Measurements from ENCODE around the gene CSRP2.

CSRP2 gene

DNA sequence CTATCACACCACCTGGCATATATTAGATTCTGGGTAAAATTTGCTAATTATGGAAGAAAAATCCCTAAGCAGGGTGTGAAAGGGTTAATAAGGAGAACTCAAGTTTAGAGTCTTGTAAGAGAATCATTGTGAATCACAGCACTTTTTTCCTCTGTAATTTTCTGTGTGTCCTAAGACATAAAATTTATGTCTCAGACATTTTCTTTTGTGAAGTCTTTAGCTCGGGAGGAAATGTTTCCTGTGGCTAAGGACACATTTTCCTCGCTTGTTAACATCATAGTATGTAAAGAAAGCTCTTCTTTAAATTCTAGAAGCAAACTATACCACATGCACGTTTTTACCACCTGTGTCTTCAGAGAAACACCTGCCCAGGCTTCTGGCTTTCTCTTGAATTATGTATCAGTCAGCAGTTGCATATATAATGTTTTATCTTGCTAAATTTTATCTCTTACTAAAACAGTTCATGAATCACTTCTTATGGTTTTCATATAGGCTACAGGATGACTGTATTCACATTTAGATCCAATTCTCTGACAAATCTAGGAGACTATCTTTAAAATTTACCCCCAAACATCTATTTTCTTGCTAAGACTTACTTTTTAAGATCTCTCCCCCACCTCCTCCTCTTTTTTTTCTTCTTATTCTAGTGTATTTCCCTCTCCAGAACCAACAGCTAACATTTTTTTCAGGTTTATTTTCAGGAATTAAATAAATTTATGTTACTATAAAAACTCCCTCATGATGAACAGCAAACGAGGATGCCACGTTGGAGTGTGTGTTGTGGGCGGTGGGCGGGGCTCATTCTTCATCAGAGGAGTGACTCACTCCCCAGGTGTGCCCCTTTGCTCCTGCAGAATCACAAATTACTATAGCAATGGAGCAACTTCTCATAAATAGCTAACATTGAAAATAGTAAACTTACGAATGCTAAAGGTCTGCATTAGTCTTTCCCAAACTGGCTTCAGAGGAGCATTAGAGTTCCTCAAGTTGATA lies 11.6 kb upstream of the CSRP2 start:
- no peak for FAIRE-seq

GRCh38 chr12:76888775-76889174 lies 10.0 kb upstream of the CSRP2 start:
- no peak for FAIRE-seq

DNA sequence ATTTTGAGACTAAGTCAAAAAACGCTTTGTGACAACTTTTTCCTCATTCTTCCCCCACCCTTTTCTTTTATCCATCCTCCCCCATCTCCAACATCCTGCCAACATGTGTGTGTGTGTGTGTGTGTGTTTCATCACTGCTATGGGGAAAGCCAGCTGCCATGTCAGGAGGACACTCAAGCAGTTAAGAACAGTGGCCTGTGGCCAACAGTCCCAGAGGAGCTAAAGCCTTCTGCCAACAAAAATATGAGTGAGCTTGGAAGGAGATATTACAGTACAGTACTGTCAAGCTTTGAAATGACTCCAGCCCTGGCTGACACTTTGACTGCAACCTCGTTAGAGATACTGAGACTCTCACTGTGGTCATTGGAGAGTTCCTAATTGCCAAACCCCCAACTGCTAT lies 5.0 kb upstream of the CSRP2 start:
- FAIRE-seq: no peak

DNA sequence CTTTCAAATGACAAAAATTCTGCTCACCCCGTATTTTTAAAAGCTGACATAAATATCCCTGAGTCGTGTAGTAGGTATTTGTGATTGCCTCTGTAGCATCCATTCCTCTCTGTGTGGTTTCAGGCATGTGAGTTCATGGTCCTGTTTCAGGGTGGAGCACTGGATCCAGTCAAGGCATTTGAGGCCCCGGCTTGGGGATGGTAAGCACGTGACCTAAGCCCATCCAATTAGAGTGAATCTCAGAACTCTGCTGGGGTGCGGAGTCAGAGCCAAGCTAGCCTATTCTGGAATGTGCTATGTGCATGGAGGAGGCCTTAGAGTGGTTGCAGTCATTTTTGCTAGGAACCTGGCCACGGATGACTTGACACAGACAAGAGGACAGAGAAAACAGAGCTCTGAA lies 4.3 kb upstream of the CSRP2 start:
- FAIRE-seq: no peak

DNA sequence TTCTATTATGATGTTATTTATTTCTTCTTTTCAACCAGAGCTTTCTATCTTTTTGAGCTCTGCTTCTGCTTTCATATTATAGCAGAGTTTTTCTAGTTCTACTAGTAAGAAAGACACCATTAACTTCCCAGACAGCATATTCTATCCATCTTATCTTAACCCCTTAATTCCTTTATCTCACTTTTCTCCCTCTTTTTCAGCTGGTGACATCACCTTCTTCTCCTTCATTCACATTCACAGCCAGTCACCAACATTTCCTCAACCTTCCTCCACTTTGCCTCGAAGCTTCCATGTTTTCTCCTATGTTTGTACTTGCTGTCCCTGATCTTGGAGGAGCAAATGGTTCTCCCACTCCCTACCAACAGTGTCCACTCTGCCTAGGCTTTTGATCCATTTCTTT lies 3.5 kb upstream of the CSRP2 start:
- FAIRE-seq: no peak

GRCh38 chr12:76881142-76881541 lies 2.3 kb upstream of the CSRP2 start:
- FAIRE-seq: no peak

- no peak for FAIRE-seq
Measured at GRCh38 chr12:76880519-76881023, 1.8 kb upstream of the CSRP2 start.

DNA sequence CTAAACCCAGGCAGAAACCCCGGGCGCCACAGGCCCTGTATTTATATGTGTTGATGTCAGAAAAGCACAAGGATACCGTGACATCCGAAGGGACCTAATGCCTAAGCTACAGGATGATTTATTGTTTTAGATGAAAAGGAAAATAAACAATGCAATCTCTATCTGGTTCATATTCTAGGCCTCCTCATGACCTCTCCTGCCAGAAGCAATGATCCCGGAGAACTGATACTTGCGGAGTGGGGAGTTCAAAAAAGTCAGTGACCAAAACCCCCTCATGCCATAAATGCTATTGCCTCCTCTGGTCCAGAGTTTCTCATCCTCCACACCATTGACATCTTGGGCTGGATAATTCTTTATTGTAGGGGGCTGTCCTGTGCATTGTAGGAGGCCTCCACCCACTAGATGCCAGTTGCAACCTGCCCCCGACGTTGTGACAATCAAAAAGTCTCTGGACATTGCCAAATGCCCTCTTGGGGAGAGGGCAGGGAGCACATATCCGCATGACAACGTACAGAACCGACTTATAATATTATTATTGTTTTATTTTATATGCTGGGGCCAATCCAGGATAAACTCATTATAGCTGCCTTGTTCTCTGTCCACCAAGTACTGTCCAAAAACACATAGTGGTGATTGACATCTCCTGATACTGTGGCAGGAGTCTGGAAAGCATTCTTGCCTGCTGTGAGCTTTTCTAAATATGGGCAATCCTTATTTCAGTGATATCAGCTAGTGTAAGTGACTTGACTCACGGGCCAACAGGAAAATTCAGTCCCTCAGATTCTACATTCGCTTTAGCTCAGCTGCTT lies 1.1 kb upstream of the CSRP2 start:
- FAIRE-seq: no peak

- no peak for FAIRE-seq
Measured at GRCh38 chr12:76878099-76878898, 520 bp downstream of the CSRP2 start.

GRCh38 chr12:76876696-76877229 lies 2.1 kb downstream of the CSRP2 start:
- no peak for FAIRE-seq

DNA sequence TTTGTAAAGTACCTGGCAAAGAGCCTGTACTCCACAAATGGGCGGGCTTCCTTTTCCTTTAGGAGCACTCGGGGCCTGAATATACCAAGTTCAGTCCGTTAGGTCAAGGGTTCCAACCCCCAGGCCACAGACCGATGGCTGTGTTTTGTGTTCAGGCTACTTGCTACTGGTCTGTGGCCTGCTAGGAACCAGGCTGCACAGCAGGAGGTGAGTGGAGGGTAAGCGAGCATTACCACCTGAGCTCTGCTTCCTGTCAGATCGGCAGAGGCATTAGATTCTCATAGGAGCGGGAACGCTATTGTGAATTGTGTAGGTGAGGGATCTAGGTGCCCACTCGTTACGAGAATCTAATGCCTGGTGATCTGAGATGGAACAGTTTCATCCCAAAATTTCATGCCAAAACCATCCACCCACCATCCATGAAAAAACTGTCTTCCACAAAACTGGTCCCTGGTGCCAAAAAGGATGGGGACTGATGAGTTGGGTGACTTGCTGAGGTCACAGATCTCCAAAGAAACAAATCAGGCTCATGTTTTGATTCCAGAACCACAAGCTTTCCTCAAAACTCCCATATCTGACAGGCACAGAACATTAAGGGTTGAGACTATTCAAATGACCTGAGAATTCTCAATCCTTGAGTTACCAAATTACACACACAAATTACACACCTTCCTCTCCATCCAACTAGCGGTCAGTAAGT lies 4.2 kb downstream of the CSRP2 start:
- FAIRE-seq: no peak

- no peak for FAIRE-seq
Measured at GRCh38 chr12:76874027-76874426, 4.8 kb downstream of the CSRP2 start.

DNA sequence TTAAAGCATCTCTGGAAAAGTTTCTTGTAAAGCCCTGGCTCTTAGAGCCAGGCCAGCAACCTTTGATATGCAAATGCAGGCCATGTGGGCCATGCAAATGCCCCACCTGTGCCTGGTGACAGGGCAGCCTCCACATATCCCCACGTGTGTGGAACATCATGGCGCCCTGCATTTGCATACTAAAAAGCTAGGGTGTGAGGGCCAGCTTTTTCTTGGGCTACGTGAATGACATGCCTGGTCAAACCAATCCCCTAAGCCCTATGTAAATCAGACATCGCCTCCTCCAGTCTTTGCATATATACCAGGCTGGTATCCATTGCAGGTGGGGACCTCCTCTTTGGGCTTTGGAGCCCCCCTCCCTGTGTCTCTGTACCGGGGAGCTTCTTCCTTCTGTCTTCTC lies 6.4 kb downstream of the CSRP2 start:
- no peak for FAIRE-seq

GRCh38 chr12:76871742-76872141 lies 7.1 kb downstream of the CSRP2 start:
- FAIRE-seq: no peak

DNA sequence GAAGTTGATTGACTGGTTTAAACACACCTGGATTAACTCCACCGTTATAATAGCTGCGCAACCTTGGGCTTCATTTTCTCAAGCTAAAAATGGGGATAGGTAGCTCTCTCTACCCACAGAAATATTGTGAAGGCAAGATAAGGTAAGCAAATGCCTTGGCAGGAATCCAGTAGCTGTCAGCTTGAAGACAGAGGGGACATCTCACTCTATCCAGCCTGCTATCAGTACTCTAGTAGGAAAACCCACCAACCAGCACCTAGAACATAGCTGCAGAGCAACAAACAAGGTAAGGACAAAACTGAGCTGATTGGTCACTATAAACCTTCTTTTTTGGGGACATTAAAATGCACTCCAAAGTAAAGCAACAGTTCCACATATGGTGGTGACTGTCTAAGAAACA lies 7.7 kb downstream of the CSRP2 start:
- FAIRE-seq: no peak

DNA sequence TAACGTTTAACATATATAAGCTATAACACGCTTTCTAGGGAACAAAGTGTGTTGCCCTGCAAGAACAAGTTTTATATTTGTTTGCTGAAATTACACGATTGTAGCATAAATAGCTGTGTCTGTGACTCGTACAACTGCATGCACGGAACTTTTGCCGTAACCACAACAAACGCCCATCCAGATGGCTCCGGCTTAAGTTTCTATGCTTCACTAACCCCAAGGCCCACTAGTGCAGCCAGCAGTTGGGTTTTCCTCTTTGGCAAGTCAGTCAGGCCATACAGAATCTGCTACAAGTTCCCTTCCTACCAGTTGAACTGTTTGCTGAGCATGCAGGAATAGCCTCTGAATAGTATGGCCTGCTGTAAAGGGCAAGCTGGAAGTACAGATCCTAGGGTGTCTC lies 12.1 kb downstream of the CSRP2 start:
- FAIRE-seq: no peak

DNA sequence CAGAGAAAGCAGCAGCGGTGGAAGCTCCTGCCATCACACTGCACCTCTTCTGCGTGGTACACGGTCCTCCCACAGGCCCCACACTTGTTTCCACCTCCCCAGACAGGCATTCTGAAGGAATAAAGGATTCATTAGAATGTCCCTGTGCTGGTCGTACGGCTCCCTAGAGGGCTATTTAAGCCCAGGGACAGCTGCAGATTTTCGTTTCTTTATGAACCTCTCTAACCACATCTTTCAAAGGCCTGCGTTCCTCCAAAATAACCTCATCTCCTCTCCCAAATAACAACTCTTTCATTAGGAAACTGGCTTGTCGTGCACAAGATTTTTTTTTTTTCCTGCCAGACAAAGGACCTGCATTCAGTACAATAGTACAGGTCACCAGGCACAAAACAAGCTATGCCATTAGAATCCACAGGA lies 12.7 kb downstream of the CSRP2 start:
- no peak for FAIRE-seq

DNA sequence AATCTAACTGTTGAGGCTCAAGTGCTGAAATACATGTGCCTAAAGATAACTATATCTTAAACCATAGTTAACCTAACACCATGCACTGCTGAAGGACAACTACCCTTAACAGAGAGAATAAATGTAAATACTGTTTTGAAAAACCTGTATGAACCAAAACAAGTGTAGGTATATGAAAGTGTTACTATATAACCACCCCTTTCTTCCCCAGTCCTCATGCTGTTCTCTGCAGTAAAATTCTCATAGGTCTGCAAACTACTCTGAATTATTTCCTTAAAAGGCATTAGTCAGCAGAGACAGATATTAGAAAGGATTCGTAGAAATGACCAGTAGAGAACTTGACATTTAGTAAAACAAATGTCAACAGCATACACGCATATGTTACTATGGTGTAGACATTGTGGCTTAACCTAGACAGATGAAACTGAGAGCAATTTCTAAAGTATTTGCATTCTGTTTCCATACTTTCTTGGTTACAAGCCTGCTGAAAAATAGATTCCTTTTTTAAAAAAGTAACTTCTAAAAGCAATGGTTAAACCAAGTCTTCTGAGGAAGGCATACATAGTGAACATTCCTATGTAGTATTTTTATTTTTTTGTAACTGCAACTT lies 13.9 kb downstream of the CSRP2 start:
- no peak for FAIRE-seq

DNA sequence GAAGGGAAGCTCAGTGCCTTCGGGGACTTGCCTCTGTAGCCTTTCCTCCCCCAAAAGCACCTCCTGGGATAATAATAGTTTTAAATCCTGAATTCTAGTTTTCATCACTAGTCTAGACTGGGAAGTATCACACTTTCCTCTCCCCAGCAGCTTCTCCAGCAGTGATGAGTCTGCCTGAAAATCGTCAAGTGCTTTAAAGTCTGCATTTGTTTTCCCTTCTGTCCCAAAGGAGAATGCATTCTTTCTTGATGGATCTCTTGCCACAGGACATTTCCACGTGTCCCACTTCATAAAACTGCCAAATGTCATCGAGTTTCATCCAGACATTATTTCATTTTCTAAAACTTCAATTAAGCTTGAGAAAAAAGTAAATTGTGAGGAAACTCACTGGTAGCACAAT lies 15.0 kb downstream of the CSRP2 start:
- FAIRE-seq: no peak

DNA sequence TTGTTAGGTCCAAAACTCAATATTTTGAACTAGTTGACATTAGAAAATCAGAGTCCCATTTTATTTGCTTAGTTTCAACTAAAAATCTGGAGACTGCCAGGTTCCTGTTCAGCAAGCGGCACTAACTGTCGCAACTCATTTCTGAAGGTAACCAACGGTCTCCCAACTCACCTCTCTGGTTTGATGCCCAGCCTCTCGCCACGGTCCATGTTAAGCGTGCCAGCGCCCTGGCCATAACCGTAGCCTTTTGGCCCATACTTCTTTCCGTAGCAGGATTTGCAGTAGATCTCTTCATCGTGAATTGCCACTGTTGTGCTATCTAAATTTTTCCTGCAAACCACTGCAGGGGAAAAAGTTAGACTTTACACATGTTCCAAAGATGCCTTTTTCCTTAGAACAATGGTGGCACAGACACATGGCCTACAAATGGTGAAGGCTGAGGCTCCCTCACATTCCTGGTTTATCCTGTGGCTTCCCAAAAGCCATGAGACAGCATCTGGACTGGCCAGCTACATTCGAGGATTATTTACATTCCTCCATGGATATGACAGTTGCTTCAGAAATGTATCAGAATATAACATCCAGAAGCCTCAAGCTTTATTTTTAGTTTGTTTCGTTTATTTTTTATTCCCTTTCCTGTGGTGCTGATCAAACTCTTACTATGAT lies 15.7 kb downstream of the CSRP2 start:
- no peak for FAIRE-seq

DNA sequence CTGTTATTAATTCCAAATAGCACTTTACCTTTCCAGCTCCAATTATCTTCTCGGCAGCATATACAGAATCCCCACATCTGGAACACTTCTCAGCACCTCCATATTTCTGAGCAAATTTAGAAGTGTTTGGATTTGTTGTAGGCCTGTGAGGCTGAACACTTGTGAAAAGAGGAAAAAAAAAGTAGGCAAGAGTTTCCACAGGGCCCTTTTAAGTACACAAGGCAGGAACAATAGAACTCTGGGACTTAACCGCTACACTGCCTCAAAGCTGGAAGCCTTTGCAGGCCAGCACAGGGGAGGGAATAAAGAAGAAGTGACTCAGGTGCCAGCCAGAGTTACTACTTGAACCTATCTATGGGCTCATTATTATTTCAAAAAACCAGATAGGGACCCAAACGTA lies 18.6 kb downstream of the CSRP2 start:
- FAIRE-seq: no peak
